Gastrocnemius medialis (tissue), 4 donors: ENCODE data around the gene BAHCC1. TPM values are rescaled to one million over a fixed set of nuclear protein-coding genes. Genes with fewer than 3 reads are reported as not detected.

Source experiments
- ATAC-seq, 2 donors: fragments of 150-250 bp; one replicate each; pipeline ENCODE4 v1.9.1; 2016
- DNase-seq, 2 donors: peaks; one replicate each; pipeline ENCODE4 v3.0.0-alpha.2; 2019
- H3K27ac ChIP-seq, 4 donors: fragments of 200-600 bp; sonication (generic); 1 replicate in 1 of 4; 2 replicates in 3 of 4; pipeline ENCODE4 v1.5.1; 2016 to 2018; ENCODE audit warnings: mild to moderate bottlenecking in 2 of 4, moderate library complexity in 1 of 4
- H3K27me3 ChIP-seq, 3 donors: fragments of 200-600 bp; sonication (generic) in 2 of 3; 1 replicate in 1 of 3; 2 replicates in 2 of 3; pipeline versions ENCODE4 v1.5.1 to v1.6.0; 2016 to 2019; ENCODE audit warnings: mild to moderate bottlenecking in 1 of 3, moderate library complexity in 1 of 3
- H3K36me3 ChIP-seq, 2 donors: fragments of 200-600 bp; sonication (generic) in 1 of 2; one replicate each; pipeline ENCODE4 v1.5.1; 2017 to 2018
- H3K4me1 ChIP-seq, 2 donors: fragments of 200-600 bp; sonication (generic) in 1 of 2; one replicate each; pipeline ENCODE4 v1.5.1; 2016 to 2017; ENCODE audit warnings: mild to moderate bottlenecking in 2 of 2
- H3K4me3 ChIP-seq, 4 donors: fragments of 200-600 bp; sonication (generic) in 3 of 4; 1 replicate in 1 of 4; 2 replicates in 3 of 4; pipeline ENCODE4 v1.5.1; 2016 to 2019; ENCODE audit warnings: mild to moderate bottlenecking in 2 of 4
- H3K9me3 ChIP-seq, 3 donors: fragments of 200-600 bp; sonication (generic) in 2 of 3; 1 replicate in 1 of 3; 2 replicates in 2 of 3; pipeline ENCODE4 v1.5.1; 2016 to 2019
- CTCF ChIP-seq, 5 experiments: fragments of 450-650 bp in 3 of 5; fragments of 200-600 bp in 2 of 5; sonication (generic) in 2 of 5; IDR thresholded peaks in 4 of 5; conservative IDR thresholded peaks in 1 of 5; 1 replicate in 4 of 5; 2 replicates in 1 of 5; pipeline ENCODE4 v1.5.1; 2016 to 2019; ENCODE audit warnings: antibody characterized with exemption in 5 of 5, mild to moderate bottlenecking in 3 of 5, moderate library complexity in 3 of 5
- POLR2A ChIP-seq, 2 donors: fragments of 450-650 bp; IDR thresholded peaks; one replicate each; pipeline ENCODE4 v1.6.1; 2017; ENCODE audit warnings: antibody characterized with exemption in 2 of 2, mild to moderate bottlenecking in 2 of 2, moderate library complexity in 2 of 2
- in situ Hi-C, 4 donors: fragments of 200-750 bp; cut with MboI; loops; one replicate each; pipeline versions ENCODE4 v1.15.0 to v1.8.0; 2017; ENCODE audit warnings: low sequenced_read_pairs in 4 of 4
- intact Hi-C: fragments of 100-400 bp; cut with DNase I; formaldehyde crosslinking; loops from one replicate; pipeline ENCODE4 v1.15.1; 2023; ENCODE audit warnings: low total_unique reads
- total RNA-seq, 4 donors: library from RNA; depleted of rRNA; stranded (reverse); fragments of >200 nt; gene quantifications; one replicate each; pipeline versions ENCODE4 v1.1.0 to v1.2.3, GENCODE V29; 2016

Gene BAHCC1
- total RNA-seq, 4 donors from 2014 or later, result 2.5 to 8.4 (median 5.8) TPM

DNA sequence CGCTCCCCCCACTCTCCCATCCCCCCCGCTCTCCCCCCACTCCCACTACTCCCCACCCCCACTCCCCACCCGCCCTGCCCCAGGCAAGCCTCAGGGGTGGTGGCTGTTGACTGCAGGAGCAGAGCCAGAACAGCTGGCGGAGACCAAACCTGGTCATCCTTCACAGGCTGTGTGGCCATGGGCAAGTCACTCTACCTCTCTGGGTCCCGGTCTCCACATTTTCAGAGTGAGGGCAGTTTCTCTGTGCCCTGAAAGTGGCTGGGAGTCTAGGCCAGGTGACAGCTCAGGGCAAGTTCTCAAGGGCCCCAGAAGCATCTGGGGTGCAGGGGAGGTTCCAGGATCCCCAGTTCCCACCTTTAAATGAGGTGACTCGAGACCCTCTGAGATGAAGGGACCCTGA is 15.1 kb upstream of the BAHCC1 start:
- DNase-seq (no peak), ATAC-seq (no peak)
- in situ Hi-C loops, result no loop called here
- Histone ChIP-seq H3K9me3 (no peaks in the 10 kb centered on the region), H3K27ac (no peak overlapping the region), H3K36me3 (no peaks in the 10 kb centered on the region), H3K4me3 (no peak overlapping the region), H3K27me3 (no peaks in the 10 kb centered on the region), H3K4me1 (no peaks in the 10 kb centered on the region)
- intact Hi-C loops, result no loop called here
- TF ChIP-seq CTCF (IDR thresholded peaks at IDR 0.05 in 4 of 5, conservative IDR thresholded peaks at IDR 0.05 in 1 of 5) (no peak), POLR2A (IDR thresholded peaks at IDR 0.05) (no peak)

GRCh38 chr17:81380666-81381518 is 14.4 kb upstream of the BAHCC1 start:
- Histone ChIP-seq H3K4me1 (peaks cover 0 to 7% of the 10 kb centered on the region in 2 donors), H3K27me3 (no peaks in the 10 kb centered on the region), H3K27ac (no peak overlapping the region), H3K9me3 (no peaks in the 10 kb centered on the region), H3K36me3 (no peaks in the 10 kb centered on the region), H3K4me3 (no peak overlapping the region)
- intact Hi-C loops, result no loop called here
- ATAC-seq (no peak), DNase-seq (no peak)
- in situ Hi-C loops, result no loop called here
- TF ChIP-seq CTCF (IDR thresholded peaks at IDR 0.05 in 4 of 5, conservative IDR thresholded peaks at IDR 0.05 in 1 of 5) (no peak), POLR2A (IDR thresholded peaks at IDR 0.05) (no peak)

DNA sequence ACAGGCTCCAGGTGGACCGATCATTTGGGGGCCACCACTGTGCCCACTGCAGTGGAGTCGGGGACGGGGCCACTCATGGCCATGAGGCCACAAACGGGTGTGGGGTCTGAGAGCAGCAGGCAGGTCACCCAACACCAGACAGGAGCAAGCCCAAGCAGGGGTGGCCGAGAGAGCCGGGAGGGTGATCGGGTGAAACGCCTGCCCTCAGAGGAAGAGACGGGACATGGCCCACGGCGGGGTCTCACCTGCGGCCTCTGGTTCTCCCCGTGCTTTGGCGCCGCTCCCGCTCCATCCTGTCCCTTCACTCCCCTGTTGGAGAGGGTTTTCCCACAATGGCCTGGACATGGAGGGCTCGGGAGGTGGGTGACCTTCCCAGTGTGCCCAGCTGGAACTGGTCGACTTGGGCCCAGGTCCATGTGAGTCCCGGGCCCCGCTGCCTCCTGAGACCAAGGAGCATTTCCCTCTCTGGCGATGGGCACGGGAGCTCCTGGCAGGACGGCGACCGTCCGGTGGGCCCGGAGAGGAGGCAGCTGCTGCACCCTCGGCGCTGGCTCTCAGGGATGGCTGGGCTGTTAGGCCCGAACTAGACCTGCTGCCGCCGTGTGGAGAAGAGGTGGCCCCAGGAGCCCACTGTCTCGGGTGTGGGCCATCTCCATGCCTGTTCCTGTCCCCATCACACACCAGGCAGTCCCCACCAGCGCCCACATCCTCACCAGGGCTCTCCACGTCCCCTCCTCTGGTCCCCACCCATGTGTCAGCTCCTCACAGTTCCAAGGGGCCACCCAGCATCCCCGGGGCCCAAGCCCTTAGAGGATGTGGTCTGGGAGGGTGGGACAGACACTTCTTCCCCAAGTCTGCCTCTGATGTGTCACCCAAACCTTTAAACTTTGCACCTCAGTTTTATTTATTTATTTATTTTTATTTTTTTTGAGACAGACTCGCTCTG is 13.4 kb upstream of the BAHCC1 start:
- intact Hi-C loops, result no loop called here
- TF ChIP-seq POLR2A (IDR thresholded peaks at IDR 0.05) (no peak), CTCF (IDR thresholded peaks at IDR 0.05 in 4 of 5, conservative IDR thresholded peaks at IDR 0.05 in 1 of 5) (no peak)
- Histone ChIP-seq H3K27me3 (no peaks in the 10 kb centered on the region), H3K4me1 (peaks cover 6 to 13% of the 10 kb centered on the region in 2 donors), H3K9me3 (no peaks in the 10 kb centered on the region), H3K36me3 (no peaks in the 10 kb centered on the region), H3K4me3 (no peak overlapping the region), H3K27ac (no peak overlapping the region)
- ATAC-seq, result no peak
- DNase-seq, result no peak
- in situ Hi-C loops, result no loop called here

- ATAC-seq (no peak), DNase-seq (no peak)
- Histone ChIP-seq H3K4me3 (no peak overlapping the region), H3K27me3 (no peaks in the 10 kb centered on the region), H3K9me3 (no peaks in the 10 kb centered on the region), H3K4me1 (peaks cover 8 to 16% of the 10 kb centered on the region in 2 donors), H3K27ac (no peak overlapping the region), H3K36me3 (no peaks in the 10 kb centered on the region)
- in situ Hi-C loops (no loop called here), intact Hi-C loops (no loop called here)
- no peak for TF ChIP-seq POLR2A (IDR thresholded peaks at IDR 0.05)
- TF ChIP-seq CTCF (IDR thresholded peaks at IDR 0.05 in 4 of 5, conservative IDR thresholded peaks at IDR 0.05 in 1 of 5), result no peak
These were observed 12.4 kb upstream of the BAHCC1 start for GRCh38 chr17:81382851-81383250.
